Activated CD4-positive, alpha-beta T cell treated with anti-CD3 and anti-CD28 coated beads for 36 hours (primary cell): ENCODE results near the gene NPLOC4. TPM values are rescaled to one million over a fixed set of nuclear protein-coding genes. Genes with fewer than 3 reads are reported as not detected.

ENCODE experiments used
- ATAC-seq: fragments of 200-7000 bp; cut with Tn5 transposase; one replicate; pipeline ENCODE4 v1.10.0; 2021; ENCODE audit warnings: mild to moderate bottlenecking, moderate library complexity
- CTCF ChIA-PET: fragments of 350-600 bp; sonication (Branson Sonifier 250); formaldehyde crosslinking; loops from one replicate; lab custom pipeline; 2021; ENCODE audit warnings: antibody characterized with exemption; lab: Charles Lee
- POLR2A ChIA-PET: fragments of 350-600 bp; sonication (Branson Sonifier 250); formaldehyde crosslinking; loops from one replicate; lab custom pipeline; 2021; ENCODE audit warnings: antibody characterized with exemption, inconsistent platforms; lab: Charles Lee
- DNase-seq: peaks from one replicate; pipeline ENCODE4 v3.0.0-alpha.2; 2020
- H3K27ac Mint-ChIP-seq: one replicate; pipeline ENCODE4 v1.8.0; 2021; ENCODE audit warnings: mixed read lengths
- H3K27me3 Mint-ChIP-seq: one replicate; pipeline ENCODE4 v1.8.0; 2021; ENCODE audit warnings: mixed read lengths
- H3K36me3 Mint-ChIP-seq: one replicate; pipeline ENCODE4 v1.8.0; 2021; ENCODE audit warnings: low read depth, mixed read lengths
- H3K4me1 Mint-ChIP-seq: one replicate; pipeline ENCODE4 v1.8.0; 2021; ENCODE audit warnings: mixed read lengths
- H3K4me3 Mint-ChIP-seq: one replicate; pipeline ENCODE4 v1.8.0; 2021; ENCODE audit warnings: mild to moderate bottlenecking, moderate library complexity, mixed read lengths
- H3K9me3 Mint-ChIP-seq: one replicate; pipeline ENCODE4 v1.8.0; 2021; ENCODE audit warnings: low read depth, mixed read lengths
- intact Hi-C, 2 experiments: fragments of 100-400 bp; cut with DNase I in 1 of 2; cut with micrococcal nuclease in 1 of 2; formaldehyde crosslinking; loops; one replicate each; pipeline versions ENCODE4 v1.14.2 to v1.15.1; 2022 to 2024; cut with DNase I, micrococcal nuclease
- total RNA-seq, 2 experiments: library from RNA; stranded (reverse); gene quantifications; one replicate each; pipeline ENCODE4 v1.2.3, GENCODE V29; 2021

NPLOC4 gene
- total RNA-seq, 2 experiments from 2014 or later, result 71.8 to 93.1 TPM

DNA sequence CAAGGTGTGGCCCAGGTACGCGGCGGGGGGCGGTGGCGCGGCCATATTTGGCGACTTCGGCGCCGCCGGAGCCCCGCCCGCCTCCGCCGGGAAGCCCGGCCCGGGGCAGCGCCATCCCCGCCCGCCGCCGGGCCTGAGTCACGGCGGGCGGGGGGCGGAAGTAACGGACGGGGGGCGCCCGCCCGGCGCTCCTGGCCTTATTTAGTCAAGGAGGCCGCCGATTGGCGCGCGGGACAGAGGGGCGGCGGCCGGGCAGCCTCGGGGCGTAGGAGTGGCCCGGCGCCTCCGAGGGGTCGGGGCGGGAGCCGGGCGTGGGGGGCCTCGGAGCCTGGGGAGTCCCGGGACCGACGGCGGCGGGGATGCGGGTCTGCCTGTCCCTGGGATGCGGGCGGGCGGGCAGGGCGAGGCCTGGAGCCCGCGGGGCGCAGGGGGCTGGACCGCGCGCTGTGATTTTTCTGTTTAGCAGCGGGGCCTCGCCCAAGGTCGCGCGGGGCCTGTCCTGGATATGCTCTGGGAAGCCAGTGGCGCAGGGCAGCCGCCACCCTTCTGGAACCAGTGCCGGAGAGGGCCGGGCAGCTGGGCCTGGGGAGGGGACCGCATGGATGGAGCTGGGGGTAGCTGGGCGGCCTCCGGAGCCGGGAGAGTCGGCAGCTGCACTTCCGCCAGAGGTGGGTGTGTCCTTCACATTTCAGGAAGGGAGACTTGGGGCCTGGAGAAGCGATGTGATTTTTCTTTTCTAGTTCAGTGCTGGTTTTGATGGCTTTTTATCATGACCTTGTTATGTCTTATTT lies 122.0 kb downstream of the NPLOC4 start:
- H3K27me3 Mint-ChIP-seq, result no peaks in the 10 kb centered on the region
- intact Hi-C loops, result loop anchor here (1.0 to 10.0 kb wide), 7 partner anchors 38 to 780 kb away; partner anchors contain the start of genes ARL16 (in 1 of the 2), FAAP100 (in 1 of the 2), FASN (in 1 of the 2) and HGS (in 1 of the 2)
- peaks cover 26% of the 10 kb centered on the region for H3K36me3 Mint-ChIP-seq
- H3K4me1 Mint-ChIP-seq, result peaks cover 14% of the 10 kb centered on the region
- DNase-seq (peak; percentile 83), ATAC-seq (peak; percentile 27)
- H3K9me3 Mint-ChIP-seq, result no peaks in the 10 kb centered on the region
- CTCF ChIA-PET, result interaction anchor here (0.7 to 1.5 kb wide), 3 partner anchors 17 to 396 kb away, joined by 3 to 4 read pairs (median 4); partner anchors contain the start of genes FAAP100 and PCYT2
- POLR2A ChIA-PET, result interaction anchor here (0.6 to 1.0 kb wide), 3 partner anchors 113 to 290 kb away, joined by 3 to 8 read pairs (median 5); partner anchors contain the start of gene BAHCC1
- peak overlapping the region; percentile 92 for H3K4me3 Mint-ChIP-seq
- peak overlapping the region; percentile 88 for H3K27ac Mint-ChIP-seq

DNA sequence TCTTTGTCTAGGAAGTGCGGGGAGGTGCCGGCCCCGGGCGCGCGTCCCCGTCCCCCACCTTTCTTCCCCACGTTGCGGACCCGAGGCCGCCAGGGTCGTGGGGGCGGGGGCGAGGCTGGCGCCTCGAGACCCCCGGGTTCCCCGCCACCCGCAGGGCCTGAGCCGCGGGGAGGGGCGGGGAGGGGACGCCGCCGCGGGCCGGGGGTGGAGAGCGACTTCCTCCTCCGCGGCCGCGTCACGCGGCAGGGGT lies 122.5 kb downstream of the NPLOC4 start:
- no peak overlapping the region for H3K27ac Mint-ChIP-seq
- H3K9me3 Mint-ChIP-seq, result no peaks in the 10 kb centered on the region
- CTCF ChIA-PET, result interaction anchor here (0.8 to 1.5 kb wide), 2 partner anchors 38 to 87 kb away, joined by 3 to 4 read pairs; partner anchors contain the start of gene FAAP100

DNA sequence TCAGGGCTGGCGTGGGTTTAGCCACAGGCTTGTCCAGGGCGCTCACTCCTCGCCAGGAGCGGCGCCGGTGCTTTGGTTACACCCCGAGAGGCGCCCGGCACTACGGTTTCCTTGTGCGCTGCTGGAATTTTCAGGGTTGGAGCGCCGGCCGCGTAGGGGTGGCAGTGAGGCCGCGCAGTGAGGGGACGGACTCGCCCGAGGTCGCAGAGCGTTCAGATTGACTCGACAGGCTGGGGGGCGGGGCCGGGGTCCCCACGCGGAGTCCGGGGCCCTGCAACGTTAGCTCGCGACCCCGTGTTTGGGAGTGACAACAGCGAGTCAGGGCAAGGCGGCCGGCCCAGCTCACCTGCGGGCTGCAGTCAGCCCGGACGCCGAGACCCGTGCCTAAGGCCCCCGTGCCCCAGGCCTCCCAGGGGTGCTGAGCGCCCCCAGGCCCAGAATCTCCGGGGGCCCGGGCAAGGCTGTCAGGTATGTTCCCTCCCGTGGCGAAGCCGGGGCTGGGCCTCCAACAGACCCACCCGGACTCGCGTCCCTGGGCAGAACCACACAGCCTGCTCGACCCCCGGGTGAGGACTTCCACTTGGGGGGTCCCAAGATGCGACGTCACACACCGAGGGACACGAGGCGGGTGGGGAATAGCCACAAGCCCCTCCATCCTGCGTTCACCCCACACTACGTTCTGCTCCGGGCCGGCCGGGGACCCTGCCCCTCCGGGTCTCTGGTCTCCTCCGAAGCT lies 123.0 kb downstream of the NPLOC4 start:
- POLR2A ChIA-PET, result interaction anchor here (1.0 to 2.3 kb wide), 3 partner anchors 29 to 119 kb away, joined by 3 to 11 read pairs (median 11); partner anchors contain the start of genes BAHCC1 and FAAP100
- H3K4me1 Mint-ChIP-seq, result peaks cover 22% of the 10 kb centered on the region
- CTCF ChIA-PET, result interaction anchor here (0.8 to 1.5 kb wide), 2 partner anchors 38 to 88 kb away, joined by 3 to 4 read pairs; partner anchors contain the start of gene FAAP100
- ATAC-seq (peak; percentile 5), DNase-seq (peak; percentile 73)
- intact Hi-C loops, result loop anchor here (1.0 to 10.0 kb wide), 14 partner anchors 38 to 781 kb away; partner anchors contain the start of genes FAAP100 (in 2 of the 2), ARL16 (in 1 of the 2), ASPSCR1 (in 1 of the 2) and CCDC137 (in 1 of the 2)
- H3K27ac Mint-ChIP-seq, result peak overlapping the region; percentile 89
- H3K9me3 Mint-ChIP-seq, result no peaks in the 10 kb centered on the region
- no peaks in the 10 kb centered on the region for H3K27me3 Mint-ChIP-seq
- peaks cover 36% of the 10 kb centered on the region for H3K36me3 Mint-ChIP-seq
- H3K4me3 Mint-ChIP-seq, result peak overlapping the region; percentile 83

More for the DNA sequence above, 122.5 kb downstream of the NPLOC4 start:
- intact Hi-C loops, result loop anchor here (1.0 to 10.0 kb wide), 7 partner anchors 38 to 780 kb away; partner anchors contain the start of genes ARL16 (in 1 of the 2), FAAP100 (in 1 of the 2), FASN (in 1 of the 2) and HGS (in 1 of the 2)
- Mint-ChIP-seq H3K27me3 (no peaks in the 10 kb centered on the region), H3K4me1 (peaks cover 17% of the 10 kb centered on the region), H3K4me3 (peak overlapping the region; percentile 83), H3K36me3 (peaks cover 32% of the 10 kb centered on the region)
- POLR2A ChIA-PET, result interaction anchor here (1.0 to 2.3 kb wide), 3 partner anchors 30 to 119 kb away, joined by 3 to 11 read pairs (median 11); partner anchors contain the start of genes BAHCC1 and FAAP100
- no peak for DNase-seq
- no peak for ATAC-seq

DNA sequence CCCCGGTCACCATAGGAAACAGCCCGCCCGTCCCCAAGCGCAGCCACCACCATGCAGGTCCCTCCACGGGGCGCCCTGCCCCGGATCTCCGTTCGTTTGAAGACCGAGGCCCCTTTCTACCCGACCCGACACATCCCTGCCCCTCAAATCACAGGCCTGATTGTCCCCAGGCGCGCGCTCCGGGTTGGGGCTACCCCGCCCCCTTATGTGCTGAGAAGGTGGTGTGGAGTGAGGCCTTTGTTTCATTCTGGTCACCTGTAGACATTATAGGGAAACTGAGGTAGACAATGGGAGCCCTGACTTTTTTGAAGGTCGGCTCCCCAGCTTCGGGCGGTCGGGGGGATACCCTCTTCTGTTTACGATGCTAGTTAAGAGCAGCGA lies 123.5 kb downstream of the NPLOC4 start:
- H3K27me3 Mint-ChIP-seq, result no peaks in the 10 kb centered on the region
- ChIA-PET POLR2A (interaction anchor here (1.0 to 2.3 kb wide), 4 partner anchors 28 to 275 kb away, joined by 3 to 11 read pairs (median 7); partner anchors contain the start of genes BAHCC1, FAAP100, NDUFAF8 and TEPSIN), CTCF (no interaction called here)
- peak overlapping the region; percentile 89 for H3K27ac Mint-ChIP-seq
- H3K4me3 Mint-ChIP-seq, result peak overlapping the region; percentile 83
- peak; percentile 85 for DNase-seq
- H3K4me1 Mint-ChIP-seq, result peaks cover 24% of the 10 kb centered on the region
- peak; percentile 39 for ATAC-seq
- intact Hi-C loops, result loop anchor here in 1 of 2 experiments (1.0 to 10.0 kb wide), 9 partner anchors 39 to 781 kb away; partner anchors contain the start of genes ARL16, ASPSCR1, CCDC137 and FAAP100
- H3K9me3 Mint-ChIP-seq, result no peaks in the 10 kb centered on the region
- peaks cover 42% of the 10 kb centered on the region for H3K36me3 Mint-ChIP-seq

- peaks cover 45% of the 10 kb centered on the region for H3K36me3 Mint-ChIP-seq
- DNase-seq (peak; percentile 95), ATAC-seq (peak; percentile 61)
- CTCF ChIA-PET, result no interaction called here
- no peaks in the 10 kb centered on the region for H3K9me3 Mint-ChIP-seq
- intact Hi-C loops, result loop anchor here in 1 of 2 experiments (1.0 to 10.0 kb wide), 14 partner anchors 24 to 782 kb away; partner anchors contain the start of genes ARL16, ASPSCR1, BAHCC1 and CCDC137
- peaks cover 21% of the 10 kb centered on the region for H3K4me1 Mint-ChIP-seq
- no peaks in the 10 kb centered on the region for H3K27me3 Mint-ChIP-seq
- POLR2A ChIA-PET, result interaction anchor here (1.0 to 2.3 kb wide), 4 partner anchors 28 to 274 kb away, joined by 3 to 11 read pairs (median 7); partner anchors contain the start of genes BAHCC1, FAAP100, NDUFAF8 and TEPSIN
- H3K4me3 Mint-ChIP-seq, result peak within 1 kb of the TSS; percentile 97
- H3K27ac Mint-ChIP-seq, result peak within 1 kb of the TSS; percentile 89
Observed at GRCh38 chr17:81512562-81513371, 124.1 kb downstream of the NPLOC4 start, which contains the start of gene ACTG1. Gene ACTG1 (minus strand): TSS chr17:81512799. CDS start chr17:81512354, 445 bp downstream.

GRCh38 chr17:81511804-81512561 lies 124.9 kb downstream of the NPLOC4 start:
- H3K4me1 Mint-ChIP-seq, result peaks cover 23% of the 10 kb centered on the region
- intact Hi-C loops, result loop anchor here in 1 of 2 experiments (1.0 to 10.0 kb wide), 9 partner anchors 24 to 783 kb away; partner anchors contain the start of genes ARL16, ASPSCR1, BAHCC1 and HGS

GRCh38 chr17:81511554-81511803 lies 125.4 kb downstream of the NPLOC4 start:
- no peaks in the 10 kb centered on the region for H3K9me3 Mint-ChIP-seq
- no peaks in the 10 kb centered on the region for H3K27me3 Mint-ChIP-seq
- ATAC-seq (no peak), DNase-seq (no peak)
- CTCF ChIA-PET, result interaction anchor here (0.7 to 1.4 kb wide), 2 partner anchors 23 to 26 kb away, joined by 4 to 5 read pairs; no protein-coding TSS in a partner anchor
- peak overlapping the region; percentile 97 for H3K4me3 Mint-ChIP-seq
- peak overlapping the region; percentile 86 for H3K27ac Mint-ChIP-seq
- POLR2A ChIA-PET, result no interaction called here
- intact Hi-C loops, result loop anchor here in 1 of 2 experiments (5.0 to 10.0 kb wide), 2 partner anchors 171 to 783 kb away; partner anchors contain the start of genes ARL16 and HGS
- peaks cover 46% of the 10 kb centered on the region for H3K36me3 Mint-ChIP-seq
- peaks cover 19% of the 10 kb centered on the region for H3K4me1 Mint-ChIP-seq

More at GRCh38 chr17:81511804-81512561, 124.9 kb downstream of the NPLOC4 start:
- ChIA-PET POLR2A (interaction anchor here (1.4 to 2.3 kb wide), 3 partner anchors 27 to 273 kb away, joined by 3 to 11 read pairs (median 11); partner anchors contain the start of genes FAAP100, NDUFAF8 and TEPSIN), CTCF (interaction anchor here (0.7 to 1.4 kb wide), 2 partner anchors 23 to 27 kb away, joined by 4 to 5 read pairs; no protein-coding TSS in a partner anchor)
- ATAC-seq (no peak), DNase-seq (peak; percentile 44)
- H3K27ac Mint-ChIP-seq, result peak overlapping the region; percentile 86
- H3K36me3 Mint-ChIP-seq, result peaks cover 46% of the 10 kb centered on the region
- peak overlapping the region; percentile 97 for H3K4me3 Mint-ChIP-seq
- no peaks in the 10 kb centered on the region for H3K27me3 Mint-ChIP-seq
- H3K9me3 Mint-ChIP-seq, result no peaks in the 10 kb centered on the region

- Mint-ChIP-seq H3K9me3 (no peaks in the 10 kb centered on the region), H3K4me3 (peak overlapping the region; percentile 97), H3K36me3 (peaks cover 46% of the 10 kb centered on the region), H3K4me1 (peaks cover 14% of the 10 kb centered on the region), H3K27ac (peak overlapping the region; percentile 86), H3K27me3 (no peaks in the 10 kb centered on the region)
- CTCF ChIA-PET, result interaction anchor here (0.6 to 1.4 kb wide), 2 partner anchors 26 to 1209 kb away, joined by 3 to 4 read pairs; no protein-coding TSS in a partner anchor
- DNase-seq (peak; percentile 61), ATAC-seq (no peak)
- POLR2A ChIA-PET, result interaction anchor here (0.8 kb wide), 1 partner anchor 226 kb away, joined by 3 read pairs; no protein-coding TSS in a partner anchor
- intact Hi-C loops, result loop anchor here in 1 of 2 experiments (5.0 to 10.0 kb wide), 2 partner anchors 171 to 784 kb away; partner anchors contain the start of genes ARL16 and HGS
Observed at GRCh38 chr17:81510785-81511553, 125.9 kb downstream of the NPLOC4 start.
